HG03521 (cell line): Measurements from ENCODE around the gene SMG6.
"Not testable (repeated sequence)": the region's sequence is repeated elsewhere in the genome, so short reads cannot be mapped to it uniquely, and the experiment has no call there.

Experiments
- ATAC-seq: cut with Tn5 transposase; IDR thresholded peaks from one replicate; pipeline ENCODE4 v1.9.1; 2021; ENCODE audit warnings: mild to moderate bottlenecking, moderate library complexity; ENCODE audit not compliant: unreplicated experiment

SMG6 gene

DNA sequence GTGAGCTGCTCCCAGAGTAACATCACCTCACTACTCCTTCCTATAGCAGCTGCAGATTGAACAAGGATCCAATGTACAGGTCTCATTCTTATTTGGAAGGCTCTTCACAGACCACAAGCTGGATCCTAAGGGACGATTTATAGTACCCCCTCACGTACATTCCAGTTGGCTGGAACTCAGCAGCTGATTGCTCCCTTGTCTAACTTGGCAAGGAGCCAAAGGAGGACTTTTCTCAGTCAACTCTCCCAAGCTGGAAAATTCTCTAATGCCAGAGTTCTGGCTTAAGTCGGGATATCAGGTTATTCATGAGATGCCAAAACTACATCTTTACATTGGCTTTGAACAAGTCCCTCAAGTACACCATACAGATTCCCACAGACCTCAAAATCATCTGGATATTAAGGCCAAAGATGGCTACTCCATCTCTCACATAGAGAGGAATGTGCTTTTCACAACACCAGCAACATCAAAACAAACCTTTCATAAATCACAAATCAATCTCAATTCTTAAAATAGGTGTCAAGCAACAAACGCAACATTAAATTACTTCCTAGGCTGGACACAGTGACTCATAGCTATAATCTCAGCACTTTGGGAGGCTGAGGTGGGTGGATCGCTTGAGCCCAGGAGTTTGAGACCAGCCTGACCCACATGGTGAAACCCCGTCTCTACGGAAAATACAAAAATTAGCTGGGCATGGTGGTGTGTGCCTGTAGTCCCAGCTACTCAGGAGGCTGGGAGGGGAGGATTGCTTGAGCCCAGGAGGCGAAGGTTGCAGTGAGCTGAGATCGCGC is 39.3 kb downstream of the SMG6 start:
- ATAC-seq, result no peak

DNA sequence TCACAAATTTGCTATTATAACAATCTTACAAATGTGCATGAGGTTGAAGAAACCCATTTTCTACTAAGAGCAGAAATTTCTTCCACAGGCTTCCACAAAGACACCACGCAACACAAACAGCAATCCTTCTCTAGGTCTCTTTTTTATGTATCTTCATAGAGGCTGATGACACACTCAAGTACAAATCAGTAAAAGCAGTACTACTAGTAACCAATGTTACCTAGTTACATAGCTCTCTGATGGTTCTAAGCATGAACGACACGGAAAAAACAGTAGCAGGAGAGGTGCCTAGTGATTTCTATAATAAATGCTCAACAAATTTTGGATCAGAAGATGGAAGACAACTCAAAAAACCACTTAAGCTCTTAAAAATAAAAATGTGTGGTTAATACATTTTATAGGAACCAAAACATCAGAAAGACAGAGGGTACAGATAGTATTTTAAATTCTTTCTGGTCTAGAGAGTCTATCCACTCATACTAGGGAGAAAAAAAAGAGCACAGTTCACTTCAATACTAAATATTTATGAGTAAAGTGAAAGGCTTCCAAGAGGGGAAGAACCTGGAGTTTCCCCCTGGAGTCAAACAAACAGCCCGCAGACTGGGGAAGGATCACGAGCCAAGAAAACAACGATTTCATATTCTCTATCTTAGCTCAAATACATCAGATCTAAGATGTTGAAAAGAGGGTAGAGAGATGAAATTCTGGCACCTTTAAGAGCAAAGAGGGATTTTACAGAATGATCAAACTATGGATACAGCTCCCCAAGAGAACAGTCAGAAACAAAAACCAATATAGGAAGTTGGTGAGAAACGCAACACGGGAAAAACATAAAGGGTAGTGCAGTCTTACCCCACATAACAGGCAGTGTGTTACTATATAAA is 40.2 kb downstream of the SMG6 start:
- no peak for ATAC-seq

DNA sequence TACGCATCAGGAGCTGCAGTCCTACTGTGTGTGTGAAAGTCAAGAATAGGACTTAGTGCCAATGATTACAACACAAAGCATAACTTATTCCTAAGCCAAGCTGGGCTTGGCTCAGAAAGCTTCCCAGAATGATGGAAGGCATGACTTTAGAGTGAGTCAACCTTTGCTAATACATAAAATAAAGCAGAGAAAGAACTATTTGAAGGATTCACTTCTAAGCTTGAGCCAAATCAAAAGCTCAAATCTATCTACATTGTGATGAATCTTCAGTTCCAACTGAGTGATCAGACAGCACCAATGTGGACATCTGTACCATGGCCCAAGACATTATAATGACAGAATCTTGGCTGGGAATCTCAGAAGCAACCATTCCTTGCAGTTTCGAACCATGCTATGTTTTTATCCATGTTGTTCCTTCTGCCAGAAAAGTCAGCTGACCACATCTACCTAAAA is 41.4 kb downstream of the SMG6 start:
- ATAC-seq, result no peak

DNA sequence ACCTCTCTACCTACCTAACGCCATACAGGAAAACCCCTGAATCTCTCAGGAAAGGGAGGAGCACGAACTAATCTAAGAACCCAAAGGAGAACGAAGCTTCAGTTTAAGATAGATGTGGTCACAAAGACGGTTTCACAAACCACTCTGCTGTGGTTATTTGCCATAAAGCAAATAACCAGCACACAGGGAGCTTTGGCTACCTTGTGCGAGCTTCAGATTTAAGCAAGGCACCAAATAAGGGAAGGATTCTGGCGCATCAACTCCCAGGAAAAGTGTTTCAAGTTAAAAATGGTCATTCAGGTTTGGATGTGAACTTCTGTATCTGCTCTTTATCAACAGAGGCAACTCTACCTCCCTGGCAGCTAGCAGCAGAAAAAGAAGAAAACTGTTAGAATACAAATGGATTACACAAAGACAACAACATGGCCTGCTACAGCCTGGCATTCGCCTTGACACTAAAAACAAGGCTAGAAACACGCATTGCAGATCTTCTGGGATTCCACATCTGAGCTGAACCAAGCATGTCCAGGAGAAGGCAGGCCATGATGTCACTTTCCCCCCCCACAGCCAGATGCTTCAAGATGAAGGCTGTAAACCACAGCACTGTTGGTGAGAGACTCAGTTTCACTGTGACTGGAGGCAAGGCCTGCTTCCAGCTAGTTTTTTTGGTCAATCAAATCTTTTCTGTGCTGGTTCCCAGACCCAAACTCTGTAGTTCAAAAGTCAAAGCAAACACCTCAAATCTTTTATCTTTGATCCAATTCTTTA is 43.6 kb downstream of the SMG6 start:
- peak; percentile 73 for ATAC-seq

DNA sequence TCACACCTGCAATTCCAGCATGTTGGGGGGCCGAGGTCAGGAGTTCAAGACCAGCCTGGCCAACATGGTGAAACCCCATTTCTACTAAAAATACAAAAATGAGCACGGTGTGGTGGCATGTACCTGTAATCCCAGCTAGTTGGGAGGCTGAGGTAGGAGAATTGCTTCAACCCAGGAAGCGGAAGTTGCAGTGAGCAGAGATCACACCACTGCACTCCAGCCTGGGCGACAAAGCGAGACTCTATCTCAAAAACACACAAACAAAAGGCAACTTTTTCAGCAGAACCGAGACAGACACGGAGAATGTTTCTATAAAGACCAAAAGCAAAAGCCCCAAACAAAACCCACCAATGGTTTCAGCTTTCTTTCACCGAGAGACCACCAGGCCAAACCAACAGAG is 44.8 kb downstream of the SMG6 start:
- not testable (repeated sequence) for ATAC-seq

DNA sequence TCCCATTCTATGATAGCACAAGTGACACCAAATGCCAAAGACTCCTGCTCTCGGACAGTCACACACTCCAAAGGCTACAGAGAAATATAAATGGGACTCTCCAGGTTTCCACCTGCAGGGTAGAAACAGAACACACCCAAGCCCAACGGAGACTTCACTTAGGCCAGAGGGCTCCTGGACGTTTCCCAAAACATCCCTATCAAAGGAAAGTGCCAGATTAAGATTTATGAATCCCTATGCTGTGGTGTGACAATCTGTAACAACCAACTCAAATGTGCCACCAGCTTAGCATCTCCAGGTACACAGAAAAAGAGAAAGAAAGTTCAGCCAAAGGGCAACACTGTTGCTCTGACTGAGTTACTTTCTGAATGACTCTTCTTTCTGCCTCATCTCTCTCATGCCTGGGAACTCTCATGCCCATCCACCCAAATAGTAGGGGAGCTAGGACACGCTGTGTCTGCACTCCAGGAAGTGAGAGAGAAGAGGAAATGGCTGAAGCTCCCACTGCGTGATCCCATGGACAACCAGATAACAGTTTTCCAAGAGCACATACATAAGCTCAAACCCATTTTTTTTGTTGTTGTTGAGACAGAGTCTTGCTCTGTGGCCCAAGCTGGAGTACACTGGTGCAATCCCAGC is 49.7 kb downstream of the SMG6 start:
- peak; percentile 73 for ATAC-seq

DNA sequence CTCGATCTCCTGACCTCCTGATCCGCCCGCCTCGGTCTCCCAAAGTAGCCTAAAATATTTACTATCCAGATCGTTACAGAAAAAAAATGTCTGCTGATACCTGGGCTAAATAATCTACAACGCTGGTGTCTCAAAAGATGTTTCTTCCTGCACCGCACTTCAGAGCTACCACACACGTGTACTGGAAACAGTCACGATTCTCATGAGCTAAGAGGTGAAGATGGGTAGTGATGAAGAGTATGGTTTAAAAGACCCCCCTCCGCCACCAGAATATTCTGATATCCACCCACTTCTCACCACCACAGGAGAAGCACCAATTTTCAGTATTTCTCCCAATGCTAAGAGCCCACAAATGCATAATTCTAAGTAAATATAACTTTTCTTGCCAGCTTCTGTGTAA is 50.2 kb downstream of the SMG6 start:
- no peak for ATAC-seq

DNA sequence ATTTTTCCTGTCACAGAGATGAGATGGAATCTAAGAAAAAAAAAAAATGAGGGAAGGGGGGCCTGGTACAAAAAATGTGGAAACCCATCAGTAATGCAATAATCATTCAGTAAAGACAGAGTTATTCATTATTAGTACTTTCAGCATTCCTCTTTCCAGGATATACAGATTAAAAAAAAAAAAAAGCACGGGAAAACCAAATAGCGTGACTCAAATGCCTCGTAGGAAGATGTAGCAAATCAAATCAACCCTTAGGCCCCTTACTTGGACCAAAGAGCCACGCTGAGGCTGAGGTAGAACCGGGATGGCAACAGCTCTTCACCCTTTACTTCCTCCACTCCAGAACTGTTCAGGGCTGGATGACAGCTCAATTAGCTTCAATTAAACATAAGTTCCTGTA is 52.5 kb downstream of the SMG6 start:
- ATAC-seq, result no peak

DNA sequence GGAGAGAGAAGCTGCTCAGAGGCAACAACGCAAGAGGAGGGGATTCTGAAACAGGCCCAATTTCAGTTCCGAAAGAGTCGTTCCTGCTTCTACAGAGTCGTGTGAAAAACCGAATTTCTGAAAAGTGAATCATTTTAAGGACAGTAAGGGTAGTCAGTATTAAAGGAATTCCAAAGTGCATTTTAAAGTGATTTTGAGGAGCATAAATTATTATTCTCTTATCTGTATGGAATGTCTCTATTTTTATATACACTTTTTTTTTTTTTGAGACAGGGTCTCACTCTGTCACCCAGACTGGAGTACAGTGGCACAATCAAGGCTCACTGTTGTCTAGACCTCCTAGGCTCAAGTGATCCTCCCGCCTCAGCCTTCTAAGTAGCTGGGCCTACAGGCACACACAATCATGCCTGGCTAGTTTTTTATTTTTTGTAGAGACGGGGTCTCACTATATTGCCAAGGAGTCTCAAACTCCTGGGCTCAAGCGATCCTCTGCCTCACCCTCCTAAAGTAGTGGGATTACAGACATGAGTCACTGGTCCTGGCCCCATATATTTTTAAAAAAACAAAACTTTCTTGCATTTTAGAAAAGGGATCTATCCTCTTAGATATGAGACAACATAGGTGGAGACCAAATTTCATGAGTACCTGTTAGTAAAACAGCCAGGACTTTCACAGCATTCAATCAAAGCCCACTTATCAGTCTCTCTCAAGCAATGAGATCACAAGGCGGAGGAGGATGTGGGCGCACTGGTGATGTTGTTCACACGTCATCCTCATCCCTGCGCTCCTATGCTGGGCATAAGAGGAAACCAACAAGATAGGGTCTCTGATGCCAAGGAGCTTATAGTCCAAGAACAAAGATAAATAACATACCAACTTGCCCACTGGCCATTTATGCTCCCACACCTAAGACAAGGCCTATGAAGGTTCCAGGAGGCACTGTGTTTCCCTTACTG is 53.2 kb downstream of the SMG6 start:
- ATAC-seq, result no peak

DNA sequence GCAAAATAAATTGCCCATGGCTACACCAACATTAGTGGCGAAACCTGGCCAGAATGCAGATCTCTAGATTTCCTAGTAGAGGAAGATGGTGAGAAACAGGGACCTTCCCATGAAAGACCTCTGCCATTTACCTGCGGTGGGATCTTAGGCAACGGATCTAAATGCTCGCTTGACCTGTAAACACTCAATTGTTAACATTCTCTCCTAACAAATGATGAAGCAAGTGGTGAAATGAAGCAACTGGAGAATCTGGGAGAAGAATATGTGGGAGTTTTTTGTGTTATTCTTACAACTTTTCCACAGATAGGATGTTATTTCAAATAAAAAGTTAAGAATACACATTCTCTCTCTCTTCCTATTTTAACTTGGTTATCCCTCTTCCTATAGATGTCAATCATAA is 56.6 kb downstream of the SMG6 start:
- no peak for ATAC-seq

DNA sequence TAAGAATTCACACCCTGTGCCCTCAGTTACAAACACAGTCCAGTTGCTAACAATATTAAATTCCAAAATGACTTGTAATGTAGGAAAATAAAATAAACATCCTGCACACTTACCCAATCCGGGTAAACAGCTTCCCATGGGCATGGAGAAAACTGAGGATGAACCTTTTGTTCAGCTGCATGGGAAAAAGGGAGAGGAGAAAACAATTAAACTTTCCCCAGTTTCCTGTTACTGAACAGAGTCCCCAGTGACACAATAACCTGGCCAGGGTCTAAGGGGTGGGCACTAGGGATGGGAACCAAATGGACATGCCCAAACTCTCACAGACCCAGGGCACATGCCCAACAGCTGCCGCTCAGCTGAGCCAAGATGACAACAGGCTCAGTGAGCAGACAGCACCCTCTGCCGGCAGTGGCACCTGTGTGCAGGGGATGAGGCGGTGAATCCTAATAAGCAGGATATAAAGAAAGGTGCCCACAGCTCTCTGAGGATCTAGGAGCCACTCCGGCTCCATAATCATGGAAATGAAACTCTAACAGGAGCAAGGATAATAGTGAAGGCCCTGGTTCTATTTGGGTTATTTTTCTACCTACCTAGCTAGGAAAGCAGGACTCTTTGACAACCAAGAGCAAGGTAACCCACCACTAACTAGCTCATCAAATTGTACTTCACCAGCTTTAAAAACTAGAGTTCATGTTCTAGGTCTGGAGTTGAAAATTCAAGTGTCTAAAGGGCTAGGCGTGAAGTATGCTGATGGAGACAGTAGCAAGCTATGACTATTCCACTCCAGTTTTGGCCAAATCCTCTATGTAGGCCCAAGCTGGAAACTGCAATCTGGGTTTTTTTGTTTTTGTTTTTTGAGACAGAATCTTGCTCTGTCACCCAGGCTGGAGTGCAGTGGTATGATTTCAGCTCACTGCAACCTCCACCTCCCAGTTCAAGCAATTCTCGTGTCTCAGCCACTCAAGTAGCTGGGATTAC is 58.8 kb downstream of the SMG6 start:
- ATAC-seq, result no peak

DNA sequence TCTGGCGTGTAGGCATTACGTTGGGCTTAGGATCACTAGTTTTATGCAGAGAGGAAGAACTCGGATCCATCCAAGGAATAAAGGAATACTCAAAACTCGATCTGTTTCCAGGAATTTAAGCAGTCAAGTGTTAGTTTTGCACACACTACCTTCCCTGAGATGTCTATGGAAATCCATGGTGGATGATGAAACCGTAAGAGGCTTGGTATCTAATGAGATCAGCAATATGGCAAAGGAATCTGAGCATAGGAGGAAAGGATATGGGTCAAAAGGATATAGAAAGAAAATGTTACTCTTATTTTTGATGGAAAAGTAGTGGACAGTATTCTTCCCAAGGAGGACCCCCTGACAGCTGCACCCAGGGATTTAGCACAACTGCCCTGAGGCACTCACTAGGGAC is 59.6 kb downstream of the SMG6 start:
- ATAC-seq, result no peak

DNA sequence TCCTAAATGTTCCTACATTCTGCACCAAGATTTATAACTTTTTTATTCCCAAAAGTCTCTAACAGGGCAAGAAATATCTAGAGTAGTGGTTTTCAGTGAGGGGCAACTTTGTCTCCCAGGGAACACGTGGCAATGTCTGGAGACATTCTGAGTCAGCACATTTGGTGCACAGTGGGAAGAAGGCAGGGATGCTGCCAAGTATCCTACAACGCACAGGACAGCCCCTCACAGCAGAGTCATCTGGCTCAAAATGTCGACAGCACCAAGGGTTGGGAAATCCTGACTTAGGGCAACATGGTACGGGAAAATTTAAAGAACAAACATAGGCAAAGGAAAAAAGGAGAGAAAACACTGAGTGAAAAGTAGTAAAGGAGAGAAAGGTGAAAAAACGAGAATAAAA is 61.8 kb downstream of the SMG6 start:
- ATAC-seq, result no peak

DNA sequence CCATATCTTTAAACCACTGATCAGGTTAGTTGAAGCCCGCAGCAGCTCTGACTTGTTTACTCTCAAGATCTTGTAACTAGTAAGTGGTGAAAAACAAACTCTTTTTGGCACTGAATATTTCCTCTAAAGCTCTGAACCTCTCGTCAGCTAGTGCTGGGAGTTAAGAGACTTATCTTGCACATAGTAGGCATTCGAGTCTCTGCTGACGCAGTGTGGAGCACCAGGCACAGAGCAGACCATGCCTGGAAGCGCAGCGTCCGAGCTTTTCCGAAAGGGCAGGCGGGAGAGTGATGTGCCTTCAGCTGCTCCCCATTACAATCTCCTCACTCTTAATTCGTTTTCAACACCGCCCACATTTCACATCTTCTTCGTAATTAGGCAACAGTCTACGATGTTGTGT is 63.0 kb downstream of the SMG6 start:
- no peak for ATAC-seq

DNA sequence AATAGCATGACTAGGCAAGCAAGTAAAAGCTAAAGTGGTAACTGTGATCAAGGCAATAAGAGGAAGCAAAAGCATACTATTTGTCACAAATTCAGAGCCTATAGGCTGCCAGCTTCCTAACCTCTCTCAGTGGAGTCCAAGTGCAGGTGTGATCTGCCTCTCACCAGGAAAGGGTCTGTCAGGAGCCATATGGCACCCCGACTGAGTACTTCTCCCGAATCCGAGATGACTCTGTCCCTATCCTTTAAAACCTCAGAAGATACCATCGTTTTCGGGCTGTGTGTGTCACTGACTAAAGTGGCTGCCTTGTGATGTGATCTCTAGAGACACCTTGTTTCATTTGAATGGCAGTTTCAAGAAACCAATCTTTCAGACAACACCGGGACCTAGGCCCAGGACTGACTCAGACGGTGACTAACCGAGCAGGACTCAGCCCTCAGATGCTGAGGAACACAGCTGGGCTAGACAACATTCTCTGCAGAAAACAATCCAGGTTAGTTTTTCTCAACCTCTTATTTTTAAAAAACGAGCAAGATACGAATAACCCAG is 63.6 kb downstream of the SMG6 start:
- ATAC-seq, result no peak

DNA sequence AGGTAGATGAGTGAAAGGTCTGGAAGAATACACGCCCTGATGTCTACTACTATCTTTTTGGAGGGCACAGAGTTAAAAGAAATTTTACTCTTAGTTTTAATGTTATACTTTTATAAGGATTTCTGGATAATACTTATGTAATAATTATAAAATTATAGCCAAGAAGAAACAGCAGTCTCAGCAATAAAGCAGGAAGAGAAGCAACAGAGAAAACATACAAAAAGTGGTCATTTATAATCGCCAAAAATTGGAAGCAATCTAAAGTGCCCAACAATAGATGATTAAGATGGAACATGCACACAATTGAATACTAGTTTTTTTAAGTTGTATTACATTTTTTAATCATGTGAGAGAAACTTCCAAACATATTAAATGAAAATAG is 64.4 kb downstream of the SMG6 start:
- ATAC-seq, result no peak

DNA sequence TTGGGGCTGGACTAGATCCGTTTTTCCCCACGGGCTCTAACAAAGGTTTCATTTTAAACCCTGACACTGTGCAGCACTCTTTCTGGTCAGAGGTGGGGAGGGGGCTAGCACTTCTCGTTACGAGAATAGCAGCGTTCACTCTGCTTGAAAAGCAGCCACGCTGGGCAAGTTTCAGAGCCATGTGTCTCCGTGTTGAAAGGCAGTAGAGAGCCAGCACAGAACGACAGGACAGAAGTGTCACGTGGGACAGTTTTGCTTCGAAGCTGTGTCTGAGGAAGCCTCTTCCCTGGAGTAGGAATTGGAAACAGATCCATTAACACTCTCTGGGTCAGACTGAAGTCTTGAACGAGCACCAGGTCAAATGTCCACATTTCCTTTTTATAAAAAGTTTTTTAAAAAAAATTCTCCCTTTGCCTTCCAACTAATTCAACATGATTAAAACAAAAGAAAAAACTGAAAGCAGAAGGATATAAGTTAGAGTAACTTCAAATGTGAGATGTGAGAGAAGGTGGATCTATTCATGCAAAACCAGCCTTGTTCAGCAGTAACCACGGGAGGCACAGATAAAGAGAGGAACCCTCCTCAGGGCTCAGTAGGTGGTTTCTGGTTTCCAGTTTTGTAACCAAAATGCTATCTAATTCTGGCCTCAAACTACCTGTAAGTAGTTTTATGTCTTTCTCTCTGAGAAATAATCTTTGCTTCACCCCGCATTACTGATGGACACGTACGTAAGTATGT is 65.0 kb downstream of the SMG6 start:
- peak; percentile 49 for ATAC-seq

DNA sequence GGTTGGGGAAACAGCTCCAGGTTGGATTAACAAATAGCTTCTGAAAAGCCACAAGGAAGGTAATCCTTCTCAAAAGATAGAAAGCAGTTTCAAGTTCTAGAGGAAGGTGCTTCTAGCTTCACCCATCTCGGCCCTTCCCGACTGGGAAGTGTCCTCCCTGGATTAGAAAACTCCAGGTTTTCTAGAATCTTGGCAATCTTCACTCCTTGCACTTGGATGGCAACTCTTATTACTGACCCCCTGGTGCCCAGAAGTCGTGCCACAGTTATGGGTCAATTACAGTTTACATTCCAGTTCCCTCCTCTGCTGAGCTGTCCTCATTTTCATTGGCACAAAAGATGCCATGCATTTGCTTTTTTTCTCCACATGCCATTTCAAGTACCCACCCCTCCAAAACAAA is 65.6 kb downstream of the SMG6 start:
- ATAC-seq, result no peak
